ENCODE measurements around the gene PGF.

The PGF gene

GRCh38 chr14:74921987-74922751 is 33.2 kb downstream of the PGF start:
- in situ Hi-C loops (cut with MboI; ENCODE audit: low sequenced_read_pairs): loop anchor here (25.0 kb wide), 1 partner anchor 165 kb away; no protein-coding TSS in a partner anchor

- in situ Hi-C loops (cut with MboI; ENCODE audit: low sequenced_read_pairs): loop anchor here (25.0 kb wide), 1 partner anchor 166 kb away; no protein-coding TSS in a partner anchor
Measured at GRCh38 chr14:74921053-74921620, 34.3 kb downstream of the PGF start.

GRCh38 chr14:74920281-74920680 is 35.1 kb downstream of the PGF start:
- in situ Hi-C loops (cut with MboI; ENCODE audit: low sequenced_read_pairs): loop anchor here (25.0 kb wide), 1 partner anchor 167 kb away; no protein-coding TSS in a partner anchor

GRCh38 chr14:74919421-74920165 is 35.8 kb downstream of the PGF start:
- in situ Hi-C loops (cut with MboI; ENCODE audit: low sequenced_read_pairs): loop anchor here (25.0 kb wide), 1 partner anchor 168 kb away; no protein-coding TSS in a partner anchor

GRCh38 chr14:74918380-74918779 is 37.0 kb downstream of the PGF start:
- in situ Hi-C loops (cut with MboI; ENCODE audit: low sequenced_read_pairs): loop anchor here (25.0 kb wide), 1 partner anchor 169 kb away; no protein-coding TSS in a partner anchor

- in situ Hi-C loops (cut with MboI; ENCODE audit: low sequenced_read_pairs): loop anchor here (25.0 kb wide), 1 partner anchor 170 kb away; no protein-coding TSS in a partner anchor
Measured at GRCh38 chr14:74917646-74918081, 37.7 kb downstream of the PGF start.

GRCh38 chr14:74917178-74917543 is 38.2 kb downstream of the PGF start:
- in situ Hi-C loops (cut with MboI; ENCODE audit: low sequenced_read_pairs): loop anchor here (25.0 kb wide), 1 partner anchor 170 kb away; no protein-coding TSS in a partner anchor

- in situ Hi-C loops (cut with MboI; ENCODE audit: low sequenced_read_pairs): loop anchor here (25.0 kb wide), 1 partner anchor 171 kb away; no protein-coding TSS in a partner anchor
Measured at GRCh38 chr14:74915826-74916225, 39.6 kb downstream of the PGF start.

- in situ Hi-C loops (cut with MboI; ENCODE audit: low sequenced_read_pairs): loop anchor here (25.0 kb wide), 1 partner anchor 172 kb away; no protein-coding TSS in a partner anchor
Measured at GRCh38 chr14:74915426-74915825, 40.0 kb downstream of the PGF start.

GRCh38 chr14:74913986-74914573 is 41.3 kb downstream of the PGF start:
- in situ Hi-C loops (cut with MboI; ENCODE audit: low sequenced_read_pairs): loop anchor here (25.0 kb wide), 1 partner anchor 173 kb away; no protein-coding TSS in a partner anchor

GRCh38 chr14:74913393-74913910 is 41.9 kb downstream of the PGF start:
- in situ Hi-C loops (cut with MboI; ENCODE audit: low sequenced_read_pairs): loop anchor here (25.0 kb wide), 1 partner anchor 174 kb away; no protein-coding TSS in a partner anchor

GRCh38 chr14:74912801-74913200 is 42.6 kb downstream of the PGF start:
- in situ Hi-C loops (cut with MboI; ENCODE audit: low sequenced_read_pairs): loop anchor here (25.0 kb wide), 1 partner anchor 174 kb away; no protein-coding TSS in a partner anchor

GRCh38 chr14:74912111-74912510 is 43.3 kb downstream of the PGF start:
- in situ Hi-C loops (cut with MboI; ENCODE audit: low sequenced_read_pairs): loop anchor here (25.0 kb wide), 1 partner anchor 175 kb away; no protein-coding TSS in a partner anchor

GRCh38 chr14:74911704-74912103 is 43.7 kb downstream of the PGF start:
- in situ Hi-C loops (cut with MboI; ENCODE audit: low sequenced_read_pairs): loop anchor here (25.0 kb wide), 1 partner anchor 176 kb away; no protein-coding TSS in a partner anchor

- in situ Hi-C loops (cut with MboI; ENCODE audit: low sequenced_read_pairs): loop anchor here (25.0 kb wide), 1 partner anchor 176 kb away; no protein-coding TSS in a partner anchor
Measured at GRCh38 chr14:74911221-74911620, 44.2 kb downstream of the PGF start.

- in situ Hi-C loops (cut with MboI; ENCODE audit: low sequenced_read_pairs): loop anchor here (25.0 kb wide), 1 partner anchor 177 kb away; no protein-coding TSS in a partner anchor
Measured at GRCh38 chr14:74910556-74910955, 44.8 kb downstream of the PGF start.

- in situ Hi-C loops (cut with MboI; ENCODE audit: low sequenced_read_pairs): loop anchor here (25.0 kb wide), 1 partner anchor 177 kb away; no protein-coding TSS in a partner anchor
Measured at GRCh38 chr14:74909911-74910310, 45.5 kb downstream of the PGF start.

GRCh38 chr14:74909501-74909900 is 45.9 kb downstream of the PGF start:
- in situ Hi-C loops (cut with MboI; ENCODE audit: low sequenced_read_pairs): loop anchor here (25.0 kb wide), 1 partner anchor 178 kb away; no protein-coding TSS in a partner anchor

GRCh38 chr14:74908861-74909341 is 46.5 kb downstream of the PGF start:
- in situ Hi-C loops (cut with MboI; ENCODE audit: low sequenced_read_pairs): loop anchor here (25.0 kb wide), 1 partner anchor 178 kb away; no protein-coding TSS in a partner anchor
